SK-N-SH (cell line): ENCODE results near the gene REM1.

Source experiments
- CHD2 ChIP-seq: fragments of 150-350 bp; IDR thresholded peaks from 2 replicates; pipeline ENCODE4 v1.6.1; 2018; ENCODE audit warnings: low read length; ENCODE audit not compliant: partially characterized antibody
- RXRA ChIP-seq: IDR thresholded peaks from 2 replicates; pipeline ENCODE4 v1.4.0; 2012; ENCODE audit warnings: low read depth, mild to moderate bottlenecking, borderline replicate concordance
- TF ChIP-seq, protein P1 (sequence below): fragments of 200-600 bp; sonication (generic); IDR thresholded peaks from 2 replicates; pipeline ENCODE4 v1.6.1; 2017; ENCODE audit warnings: antibody characterized with exemption, mild to moderate bottlenecking, moderate library complexity

DNA sequence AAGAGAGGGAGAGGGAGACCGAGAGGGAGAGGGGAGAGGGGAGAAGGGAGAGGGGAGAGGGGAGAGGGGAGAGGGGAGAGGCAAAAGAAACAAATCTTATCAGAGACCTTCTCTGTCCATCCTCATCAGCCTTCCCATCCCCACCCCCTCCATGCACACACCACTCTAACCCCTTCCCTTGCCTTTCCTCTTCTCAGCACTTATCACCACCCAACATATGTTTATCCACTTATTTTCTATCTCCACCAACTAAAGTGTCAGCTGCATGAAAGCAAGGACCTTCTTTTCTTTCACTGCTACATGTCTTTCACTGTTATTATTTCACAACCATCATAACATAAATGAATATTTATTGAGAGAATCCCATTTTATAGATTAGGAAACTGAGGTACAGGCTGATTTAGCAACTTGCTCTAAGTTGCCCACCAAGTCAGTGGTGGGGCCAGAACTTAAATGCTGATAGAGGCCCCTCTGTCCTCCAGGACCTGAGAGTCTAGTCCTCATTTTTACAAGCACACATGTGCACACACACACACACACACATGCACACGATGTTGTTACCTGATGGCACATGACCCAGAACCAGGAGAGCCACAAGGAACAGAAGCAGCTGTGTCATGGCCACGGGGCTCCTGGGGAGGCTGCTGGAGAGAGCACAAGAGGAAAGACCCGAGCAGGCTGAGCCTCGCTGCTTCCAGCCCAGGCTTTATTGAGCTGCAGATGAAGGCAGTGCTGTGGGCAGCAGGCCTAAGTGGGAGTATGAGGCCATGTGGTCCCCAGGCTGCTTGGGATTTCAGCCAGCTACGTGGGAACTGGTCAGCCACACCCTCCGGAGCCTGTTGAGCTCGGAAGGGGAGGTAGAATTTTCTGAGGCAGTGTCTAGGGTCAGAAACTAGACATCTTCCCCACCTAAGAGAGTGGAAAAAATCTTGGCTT, 2.4 kb upstream of the REM1 start:
- TF ChIP-seq, protein P1, sequence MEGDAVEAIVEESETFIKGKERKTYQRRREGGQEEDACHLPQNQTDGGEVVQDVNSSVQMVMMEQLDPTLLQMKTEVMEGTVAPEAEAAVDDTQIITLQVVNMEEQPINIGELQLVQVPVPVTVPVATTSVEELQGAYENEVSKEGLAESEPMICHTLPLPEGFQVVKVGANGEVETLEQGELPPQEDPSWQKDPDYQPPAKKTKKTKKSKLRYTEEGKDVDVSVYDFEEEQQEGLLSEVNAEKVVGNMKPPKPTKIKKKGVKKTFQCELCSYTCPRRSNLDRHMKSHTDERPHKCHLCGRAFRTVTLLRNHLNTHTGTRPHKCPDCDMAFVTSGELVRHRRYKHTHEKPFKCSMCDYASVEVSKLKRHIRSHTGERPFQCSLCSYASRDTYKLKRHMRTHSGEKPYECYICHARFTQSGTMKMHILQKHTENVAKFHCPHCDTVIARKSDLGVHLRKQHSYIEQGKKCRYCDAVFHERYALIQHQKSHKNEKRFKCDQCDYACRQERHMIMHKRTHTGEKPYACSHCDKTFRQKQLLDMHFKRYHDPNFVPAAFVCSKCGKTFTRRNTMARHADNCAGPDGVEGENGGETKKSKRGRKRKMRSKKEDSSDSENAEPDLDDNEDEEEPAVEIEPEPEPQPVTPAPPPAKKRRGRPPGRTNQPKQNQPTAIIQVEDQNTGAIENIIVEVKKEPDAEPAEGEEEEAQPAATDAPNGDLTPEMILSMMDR: no peak
- TF ChIP-seq CHD2 (no peak), RXRA (no peak)
